B cell (primary cell): ENCODE data around the gene ABI3BP. TPM values are rescaled to one million over a fixed set of nuclear protein-coding genes. Genes with fewer than 3 reads are reported as not detected.

ENCODE experiments used
- ATAC-seq: fragments of 200-7000 bp; cut with Tn5 transposase; one replicate; pipeline ENCODE4 v1.10.0; 2021; ENCODE audit warnings: low read depth, mild to moderate bottlenecking, moderate number of reproducible peaks, moderate library complexity
- CTCF ChIA-PET: fragments of 350-600 bp; sonication (Branson Sonifier 250); formaldehyde crosslinking; loops from one replicate; lab custom pipeline; 2021; ENCODE audit warnings: antibody characterized with exemption, inconsistent platforms; lab: Charles Lee
- POLR2A ChIA-PET: fragments of 350-600 bp; sonication (Branson Sonifier 250); formaldehyde crosslinking; loops from one replicate; lab custom pipeline; 2021; ENCODE audit warnings: antibody characterized with exemption; lab: Charles Lee
- DNase-seq: peaks from one replicate; pipeline ENCODE4 v3.0.0; 2013
- H2AFZ ChIP-seq: 2 replicates; pipeline ENCODE4 v1.6.1; 2012; ENCODE audit warnings: mild to moderate bottlenecking, low read depth, low read length; ENCODE audit not compliant: insufficient read depth, poor library complexity, severe bottlenecking
- H3K27ac ChIP-seq, 2 donors: 1 replicate in 1 of 2; 2 replicates in 1 of 2; pipeline ENCODE4 v1.5.1; 2012 to 2013; ENCODE audit warnings: low read length in 2 of 2, mild to moderate bottlenecking in 2 of 2, moderate library complexity in 1 of 2
- H3K27me3 ChIP-seq, 4 experiments: fragments of 200-600 bp in 1 of 4; sonication (generic) in 1 of 4; replicated peaks in 1 of 4; 1 replicate in 2 of 4; 2 replicates in 2 of 4; pipeline versions ENCODE4 v1.6.1 to v1.7.0; 2013 to 2016; ENCODE audit warnings: low read length in 3 of 4, mild to moderate bottlenecking in 2 of 4, mixed read lengths in 1 of 4, moderate library complexity in 1 of 4; ENCODE audit not compliant: insufficient read depth in 4 of 4, control insufficient read depth in 3 of 4; ENCODE audit errors: control extremely low read depth in 1 of 4
- H3K36me3 ChIP-seq, 2 experiments: replicated peaks in 1 of 2; 1 replicate in 1 of 2; 2 replicates in 1 of 2; pipeline versions ENCODE4 v1.6.1 to v1.7.1; 2013; ENCODE audit warnings: low read length in 1 of 2; ENCODE audit not compliant: insufficient read depth in 2 of 2, control insufficient read depth in 1 of 2; ENCODE audit errors: control extremely low read depth in 1 of 2, extremely low read depth in 1 of 2
- H3K4me1 ChIP-seq, 2 donors: fragments of 200-600 bp in 1 of 2; sonication (generic) in 1 of 2; 1 replicate in 1 of 2; 2 replicates in 1 of 2; pipeline versions ENCODE4 v1.5.1 to v1.6.1; 2013 to 2017; ENCODE audit warnings: low read length in 2 of 2; ENCODE audit not compliant: control insufficient read depth in 2 of 2, insufficient read depth in 2 of 2
- H3K4me2 ChIP-seq: replicated peaks from 2 replicates; pipeline ENCODE3; 2012; ENCODE audit warnings: mild to moderate bottlenecking, low read depth, low read length; ENCODE audit not compliant: poor library complexity, severe bottlenecking
- H3K4me3 ChIP-seq, 5 experiments: fragments of 200-600 bp in 1 of 5; sonication (generic) in 1 of 5; 1 replicate in 3 of 5; 2 replicates in 2 of 5; pipeline versions ENCODE4 v1.5.1 to v1.7.0; 2011 to 2016; ENCODE audit warnings: low read length in 4 of 5, mild to moderate bottlenecking in 4 of 5, low read depth in 2 of 5, control low read depth in 1 of 5, moderate library complexity in 1 of 5; ENCODE audit not compliant: insufficient read depth in 1 of 5; ENCODE audit errors: control extremely low read depth in 1 of 5, extremely low read depth in 1 of 5
- H3K79me2 ChIP-seq: fragments of 200-600 bp; sonication (generic); one replicate; pipeline ENCODE4 v1.6.0; 2016; ENCODE audit warnings: low read length; ENCODE audit not compliant: control insufficient read depth, insufficient read depth
- H3K9ac ChIP-seq: fragments of 200-600 bp; sonication (generic); 2 replicates; pipeline ENCODE4 v1.6.1; 2017; ENCODE audit warnings: mild to moderate bottlenecking, low read length, moderate library complexity
- H3K9me3 ChIP-seq, 3 donors: one replicate each; pipeline versions ENCODE4 v1.6.1 to v1.7.1; 2013; ENCODE audit warnings: low read length in 2 of 3; ENCODE audit not compliant: control insufficient read depth in 2 of 3, insufficient read depth in 1 of 3; ENCODE audit errors: control extremely low read depth in 1 of 3
- H4K20me1 ChIP-seq: 2 replicates; pipeline ENCODE4 v1.6.0; 2012; ENCODE audit warnings: mild to moderate bottlenecking, low read length; ENCODE audit not compliant: insufficient read depth, control insufficient read depth, poor library complexity, severe bottlenecking
- H3K27ac Mint-ChIP-seq: one replicate; pipeline ENCODE4 v1.8.0; 2021; ENCODE audit warnings: mixed read lengths
- H3K27me3 Mint-ChIP-seq: one replicate; pipeline ENCODE4 v1.8.0; 2021; ENCODE audit warnings: mixed read lengths
- H3K4me1 Mint-ChIP-seq: one replicate; pipeline ENCODE4 v1.8.0; 2021; ENCODE audit warnings: mixed read lengths
- H3K4me3 Mint-ChIP-seq: one replicate; pipeline ENCODE4 v1.8.0; 2021; ENCODE audit warnings: mixed read lengths
- H3K9me3 Mint-ChIP-seq: one replicate; pipeline ENCODE4 v1.8.0; 2022; ENCODE audit warnings: mixed read lengths; ENCODE audit not compliant: insufficient read depth
- EZH2 ChIP-seq: IDR thresholded peaks from 2 replicates; pipeline ENCODE4 v1.6.1; 2012; ENCODE audit warnings: borderline replicate concordance, low read depth, mild to moderate bottlenecking, moderate library complexity, low read length; ENCODE audit not compliant: insufficient read depth, poor library complexity, severe bottlenecking
- WGBS: methylation state at CpG from one replicate; pipeline ENCODE4 v1.1.5; 2013; ENCODE audit warnings: missing lambda C conversion rate; ENCODE audit not compliant: insufficient coverage; 5-methylcytosine and 5-hydroxymethylcytosine counted together
- intact Hi-C: fragments of 100-400 bp; cut with micrococcal nuclease; formaldehyde crosslinking; loops from one replicate; pipeline ENCODE4 v1.10.0; 2022
- polyA plus RNA-seq: library from polyadenylated mRNA; depleted of rRNA; stranded (reverse); fragments of >200 nt; gene quantifications from 2 replicates; pipeline ENCODE4 v1.2.3, GENCODE V29; 2012
- total RNA-seq, 2 donors: library from RNA; stranded (reverse); fragments of 120-200 nt in 1 of 2; gene quantifications; 1 replicate in 1 of 2; 2 replicates in 1 of 2; pipeline versions ENCODE4 v1.2.3 to v1.2.4, GENCODE V29; 2013 to 2022
- TF ChIP-seq, protein P1 (sequence below): fragments of 200-600 bp; IDR thresholded peaks from one replicate; pipeline ENCODE4 v1.8.0; 2022; ENCODE audit warnings: antibody characterized with exemption, mild to moderate bottlenecking

The ABI3BP gene
- total and polyA plus RNA-seq, 2 donors (not counting 1 experiment from before 2014, with no cell fraction given) = not detected

DNA sequence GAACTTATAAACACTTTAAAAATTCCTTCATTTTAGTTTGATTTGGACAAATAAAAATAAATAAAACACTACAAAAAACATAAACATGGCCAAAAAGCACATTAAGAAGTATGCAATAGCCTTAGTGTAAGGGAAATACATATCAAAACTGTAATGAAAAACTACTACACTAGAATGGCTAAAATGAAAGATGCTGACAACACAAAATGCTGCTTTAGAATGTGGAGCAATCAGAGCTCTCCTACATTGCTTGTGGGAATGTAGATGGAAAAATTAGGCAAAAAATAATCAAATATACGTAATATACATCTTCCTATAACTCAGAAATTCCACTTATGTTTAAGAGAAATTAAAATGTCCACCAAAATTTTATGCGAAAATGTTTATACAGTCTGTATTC, 96.2 kb downstream of the ABI3BP start:
- TF ChIP-seq, protein P1, sequence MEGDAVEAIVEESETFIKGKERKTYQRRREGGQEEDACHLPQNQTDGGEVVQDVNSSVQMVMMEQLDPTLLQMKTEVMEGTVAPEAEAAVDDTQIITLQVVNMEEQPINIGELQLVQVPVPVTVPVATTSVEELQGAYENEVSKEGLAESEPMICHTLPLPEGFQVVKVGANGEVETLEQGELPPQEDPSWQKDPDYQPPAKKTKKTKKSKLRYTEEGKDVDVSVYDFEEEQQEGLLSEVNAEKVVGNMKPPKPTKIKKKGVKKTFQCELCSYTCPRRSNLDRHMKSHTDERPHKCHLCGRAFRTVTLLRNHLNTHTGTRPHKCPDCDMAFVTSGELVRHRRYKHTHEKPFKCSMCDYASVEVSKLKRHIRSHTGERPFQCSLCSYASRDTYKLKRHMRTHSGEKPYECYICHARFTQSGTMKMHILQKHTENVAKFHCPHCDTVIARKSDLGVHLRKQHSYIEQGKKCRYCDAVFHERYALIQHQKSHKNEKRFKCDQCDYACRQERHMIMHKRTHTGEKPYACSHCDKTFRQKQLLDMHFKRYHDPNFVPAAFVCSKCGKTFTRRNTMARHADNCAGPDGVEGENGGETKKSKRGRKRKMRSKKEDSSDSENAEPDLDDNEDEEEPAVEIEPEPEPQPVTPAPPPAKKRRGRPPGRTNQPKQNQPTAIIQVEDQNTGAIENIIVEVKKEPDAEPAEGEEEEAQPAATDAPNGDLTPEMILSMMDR = no peak
- no peak for TF ChIP-seq EZH2
- no peak overlapping the region for H2AFZ ChIP-seq
- H3K4me3 Mint-ChIP-seq = no peak overlapping the region
- H3K4me1 ChIP-seq = no peaks in the 10 kb centered on the region
- H3K79me2 ChIP-seq = no peaks in the 10 kb centered on the region
- H3K27ac ChIP-seq = no peak overlapping the region
- intact Hi-C loops = no loop called here
- WGBS = no CpG with 5 or more reads among the region's 2 CpGs
- peaks cover 1% of the 10 kb centered on the region for H3K4me1 Mint-ChIP-seq
- no peak overlapping the region for H3K27ac Mint-ChIP-seq
- H3K9me3 ChIP-seq = no peaks in the 10 kb centered on the region
- no peak overlapping the region for H3K9ac ChIP-seq
- peaks cover 0 to under 1% (median 0%) of the 10 kb centered on the region in 4 experiments for H3K27me3 ChIP-seq
- ChIA-PET CTCF (no interaction called here), POLR2A (no interaction called here)
- no peak overlapping the region for H3K4me3 ChIP-seq
- H3K36me3 ChIP-seq = no peaks in the 10 kb centered on the region
- H3K27me3 Mint-ChIP-seq = peaks cover 15% of the 10 kb centered on the region
- no peaks in the 10 kb centered on the region for H4K20me1 ChIP-seq
- H3K9me3 Mint-ChIP-seq = no peaks in the 10 kb centered on the region
- ATAC-seq (no peak), DNase-seq (no peak)
- H3K4me2 ChIP-seq = no peak overlapping the region

DNA sequence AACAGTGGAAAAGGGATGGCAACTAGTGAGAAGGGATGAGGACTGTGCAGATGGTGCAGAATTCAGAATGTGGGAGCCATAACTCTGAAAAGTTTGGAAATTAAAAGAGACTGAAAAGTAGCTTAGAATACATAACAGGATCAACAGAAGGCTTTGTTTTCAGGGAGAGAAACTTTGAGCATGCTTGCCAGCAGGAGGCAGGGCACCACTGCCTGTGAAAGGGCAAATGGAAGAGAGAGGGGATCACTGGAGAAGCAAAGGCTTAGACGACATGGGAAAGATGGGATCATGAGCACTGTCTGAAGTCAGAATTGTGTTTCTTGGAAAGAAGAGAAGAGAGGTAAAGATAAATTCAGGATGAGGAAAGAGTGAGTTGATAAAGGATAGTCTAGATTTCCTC, 99.6 kb downstream of the ABI3BP start:
- 63% methylated on average over 1 of the region's 1 CpG for WGBS
- intact Hi-C loops = no loop called here
- H3K9me3 Mint-ChIP-seq = no peaks in the 10 kb centered on the region
- H3K4me1 ChIP-seq = no peaks in the 10 kb centered on the region
- H4K20me1 ChIP-seq = no peaks in the 10 kb centered on the region
- H3K27ac ChIP-seq = no peak overlapping the region
- H3K9ac ChIP-seq = no peak overlapping the region
- DNase-seq (no peak), ATAC-seq (no peak)
- no peaks in the 10 kb centered on the region for H3K9me3 ChIP-seq
- TF ChIP-seq, protein P1 = no peak
- no peak for TF ChIP-seq EZH2
- H3K4me3 ChIP-seq = no peak overlapping the region
- no peak overlapping the region for H3K27ac Mint-ChIP-seq
- ChIA-PET CTCF (no interaction called here), POLR2A (no interaction called here)
- H3K27me3 Mint-ChIP-seq = peaks cover 10% of the 10 kb centered on the region
- no peaks in the 10 kb centered on the region for H3K27me3 ChIP-seq
- H3K4me2 ChIP-seq = no peak overlapping the region
- no peaks in the 10 kb centered on the region for H3K4me1 Mint-ChIP-seq
- no peak overlapping the region for H3K4me3 Mint-ChIP-seq
- H2AFZ ChIP-seq = no peak overlapping the region
- H3K79me2 ChIP-seq = no peaks in the 10 kb centered on the region
- no peaks in the 10 kb centered on the region for H3K36me3 ChIP-seq
